HG02678 (cell line): ENCODE data around the gene CLTB.

Source experiments
- ATAC-seq: cut with Tn5 transposase; IDR thresholded peaks from one replicate; pipeline ENCODE4 v1.9.1; 2021; ENCODE audit warnings: mild to moderate bottlenecking, moderate library complexity; ENCODE audit not compliant: unreplicated experiment

Gene CLTB

DNA sequence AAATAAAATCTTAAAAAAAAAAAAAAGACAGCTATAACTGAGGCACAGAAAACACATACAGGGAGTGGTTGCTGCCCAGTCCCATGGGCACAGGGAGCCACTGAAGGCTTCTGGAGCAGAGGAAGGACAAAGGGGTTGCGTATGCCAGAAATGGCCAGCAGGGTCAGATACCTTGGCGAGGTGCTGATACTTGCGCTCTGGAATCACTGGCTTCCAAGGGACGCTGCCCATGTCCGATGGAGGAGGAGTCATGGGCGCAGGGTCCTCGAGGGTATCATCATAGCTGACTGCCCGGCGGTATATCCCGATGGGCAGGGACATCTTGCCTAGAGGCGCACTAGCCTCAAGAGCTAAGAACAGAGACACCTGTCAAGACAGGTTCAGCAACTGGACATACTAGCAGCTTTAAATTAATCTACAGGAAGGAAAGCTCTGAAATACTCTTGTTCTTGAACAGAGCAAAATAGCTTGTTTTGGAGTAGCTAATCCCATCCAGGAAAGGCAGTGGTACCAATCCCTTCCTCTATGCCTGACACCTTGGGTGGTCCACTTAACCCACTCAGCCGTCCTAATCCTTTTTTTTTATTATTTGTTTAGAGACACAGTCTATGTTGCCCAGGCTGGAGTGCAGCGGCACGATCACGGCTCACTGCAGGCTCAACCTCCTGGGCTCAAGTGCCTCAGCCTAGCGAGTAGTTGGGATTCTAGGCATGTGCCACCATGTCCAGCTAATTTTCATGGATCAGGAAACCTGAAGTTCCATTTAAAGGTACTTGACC, 60.8 kb downstream of the CLTB start:
- ATAC-seq: no peak

GRCh38 chr5:176353533-176353932, 62.8 kb downstream of the CLTB start:
- ATAC-seq: no peak

GRCh38 chr5:176352116-176352878, 64.0 kb downstream of the CLTB start:
- no peak for ATAC-seq

GRCh38 chr5:176350416-176350815, 65.9 kb downstream of the CLTB start:
- ATAC-seq: no peak

GRCh38 chr5:176342766-176343458, 73.4 kb downstream of the CLTB start:
- ATAC-seq: no peak
